ENCODE results near the gene MACROD2. TPM values are rescaled to one million over a fixed set of nuclear protein-coding genes. Genes with fewer than 3 reads are reported as not detected.

Gene MACROD2
- total RNA-seq, 2 donors from 2014 or later = 8.3 to 21.8 TPM

- Histone ChIP-seq H3K27ac (no peak overlapping the region), H3K4me3 (no peak overlapping the region), H3K4me1 (no peaks in the 10 kb centered on the region), H3K9me3 (no peaks in the 10 kb centered on the region), H3K27me3 (no peaks in the 10 kb centered on the region), H3K36me3 (replicated peaks in 1 of 2; ENCODE audit: insufficient read depth in 1 of 2, low read depth in 2 of 2) (no peaks in the 10 kb centered on the region)
- TF ChIP-seq CTCF (IDR thresholded peaks at IDR 0.05) (no peak), POLR2A (IDR thresholded peaks at IDR 0.05) (no peak)
- intact Hi-C loops (cut with DNase I) = no loop called here
- DNase-seq (no peak), ATAC-seq (no peak)
- 91 to 97% methylated on average over 1 of the region's 1 CpG for WGBS, 2 donors
Observed at GRCh38 chr20:14559612-14560011, 564.3 kb downstream of the MACROD2 start.

DNA sequence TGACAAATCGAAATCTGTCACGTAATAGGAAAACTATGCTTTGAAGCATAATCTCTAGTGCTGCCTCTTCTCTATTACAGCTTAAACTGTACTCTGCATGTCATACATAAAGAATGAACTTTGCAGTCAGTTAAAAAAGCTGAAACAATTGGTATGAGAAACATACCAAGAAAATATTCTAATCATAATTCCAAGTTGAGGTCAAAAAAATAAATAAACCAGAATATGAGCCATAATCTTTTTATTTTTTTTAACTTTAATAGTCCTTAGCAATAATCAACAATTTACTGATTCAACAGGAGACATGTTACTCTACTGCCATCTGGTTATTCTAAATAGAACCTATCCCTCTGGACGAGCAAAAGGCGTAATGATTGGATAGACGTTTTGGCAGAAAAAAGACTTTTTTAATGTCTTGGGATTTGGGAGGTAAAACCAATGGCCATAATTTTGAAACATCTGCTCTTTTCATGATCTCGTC lies 566.5 kb downstream of the MACROD2 start:
- Histone ChIP-seq H3K4me3 (no peak overlapping the region), H3K36me3 (replicated peaks in 1 of 2; ENCODE audit: insufficient read depth in 1 of 2, low read depth in 2 of 2) (no peaks in the 10 kb centered on the region), H3K4me1 (no peaks in the 10 kb centered on the region), H3K27ac (no peak overlapping the region), H3K27me3 (no peaks in the 10 kb centered on the region), H3K9me3 (no peaks in the 10 kb centered on the region)
- intact Hi-C loops (cut with DNase I) = no loop called here
- ATAC-seq (no peak), DNase-seq (no peak)
- no peak for TF ChIP-seq POLR2A (IDR thresholded peaks at IDR 0.05)
- TF ChIP-seq CTCF (IDR thresholded peaks at IDR 0.05) = no peak
- 72 to 76% methylated on average over 6 of the region's 6 CpGs for WGBS, 2 donors

- H3K36me3 ChIP-seq (replicated peaks in 1 of 2; ENCODE audit: insufficient read depth in 1 of 2, low read depth in 2 of 2) = no peaks in the 10 kb centered on the region
- intact Hi-C loops (cut with DNase I) = no loop called here
- DNase-seq = no peak
- H3K4me3 ChIP-seq = no peak overlapping the region
- TF ChIP-seq POLR2A (IDR thresholded peaks at IDR 0.05) (no peak), CTCF (IDR thresholded peaks at IDR 0.05) (no peak)
- H3K27ac ChIP-seq = no peak overlapping the region
- H3K4me1 ChIP-seq = no peaks in the 10 kb centered on the region
- no peaks in the 10 kb centered on the region for H3K9me3 ChIP-seq
- H3K27me3 ChIP-seq = no peaks in the 10 kb centered on the region
- WGBS, 2 donors = 64 to 78% methylated on average over 2 of the region's 2 CpGs
- no peak for ATAC-seq
Observed at GRCh38 chr20:14562981-14563380, 567.7 kb downstream of the MACROD2 start.

- no peak for ATAC-seq
- intact Hi-C loops (cut with DNase I) = no loop called here
- TF ChIP-seq CTCF (IDR thresholded peaks at IDR 0.05) (no peak), POLR2A (IDR thresholded peaks at IDR 0.05) (no peak)
Observed at GRCh38 chr20:14566505-14566904, 571.2 kb downstream of the MACROD2 start.

GRCh38 chr20:14568225-14568624 lies 572.9 kb downstream of the MACROD2 start:
- H3K27me3 ChIP-seq = no peaks in the 10 kb centered on the region
- ATAC-seq (no peak), DNase-seq (no peak)
- no peak overlapping the region for H3K4me3 ChIP-seq
- WGBS, 2 donors = 81 to 87% methylated on average over 3 of the region's 3 CpGs
- H3K9me3 ChIP-seq = no peaks in the 10 kb centered on the region
- no peaks in the 10 kb centered on the region for H3K36me3 ChIP-seq (replicated peaks in 1 of 2; ENCODE audit: insufficient read depth in 1 of 2, low read depth in 2 of 2)
- H3K4me1 ChIP-seq = no peaks in the 10 kb centered on the region
- H3K27ac ChIP-seq = no peak overlapping the region
- intact Hi-C loops (cut with DNase I) = no loop called here
- no peak for TF ChIP-seq CTCF (IDR thresholded peaks at IDR 0.05)
- no peak for TF ChIP-seq POLR2A (IDR thresholded peaks at IDR 0.05)

More at GRCh38 chr20:14566505-14566904, 571.2 kb downstream of the MACROD2 start:
- DNase-seq = no peak
- Histone ChIP-seq H3K9me3 (no peaks in the 10 kb centered on the region), H3K4me3 (no peak overlapping the region), H3K27ac (no peak overlapping the region), H3K27me3 (no peaks in the 10 kb centered on the region), H3K36me3 (replicated peaks in 1 of 2; ENCODE audit: insufficient read depth in 1 of 2, low read depth in 2 of 2) (no peaks in the 10 kb centered on the region), H3K4me1 (no peaks in the 10 kb centered on the region)
- 79 to 83% methylated on average over 2 of the region's 2 CpGs for WGBS, 2 donors

Measured in body of pancreas (tissue), 4 donors.